GM12878 (cell line): Measurements from ENCODE around the gene FBF1.

Experiments used
- DPF2 ChIP-seq: fragments of 450-650 bp; IDR thresholded peaks from 2 replicates; pipeline ENCODE4 v1.6.1; 2017; ENCODE audit warnings: mild to moderate bottlenecking
- EZH2 ChIP-seq: IDR thresholded peaks from 2 replicates; pipeline ENCODE4 v1.6.1; 2012; ENCODE audit warnings: low read depth, mild to moderate bottlenecking, control low read depth, inconsistent platforms, low read length, borderline replicate concordance; ENCODE audit not compliant: control insufficient read depth
- JUND ChIP-seq: IDR thresholded peaks from 2 replicates; pipeline ENCODE4 v1.6.1; 2012; ENCODE audit warnings: low read depth, mild to moderate bottlenecking, low read length, improper control_type of control experiment, moderate library complexity
- MXI1 ChIP-seq: fragments of 150-350 bp; IDR thresholded peaks from 2 replicates; pipeline ENCODE4 v1.6.1; 2011; ENCODE audit warnings: low read depth, mild to moderate bottlenecking, inconsistent platforms, low read length, improper control_type of control experiment
- POLR2A ChIP-seq: IDR thresholded peaks from 2 replicates; pipeline ENCODE4 v1.6.1; 2011; ENCODE audit warnings: low read depth, mild to moderate bottlenecking, low read length
- RAD21 ChIP-seq: IDR thresholded peaks from 2 replicates; pipeline ENCODE4 v1.6.1; 2011; ENCODE audit warnings: mild to moderate bottlenecking, low read depth, low read length, moderate library complexity; ENCODE audit not compliant: insufficient read depth
- RCOR1 ChIP-seq: conservative IDR thresholded peaks from 2 replicates; pipeline ENCODE4 v1.6.1; 2012; ENCODE audit warnings: low read depth, low read length, improper control_type of control experiment
- TAF1 ChIP-seq: IDR thresholded peaks from 2 replicates; pipeline ENCODE4 v1.6.1; 2011; ENCODE audit warnings: mild to moderate bottlenecking, low read depth, low read length, borderline replicate concordance
- YBX1 ChIP-seq: fragments of 450-650 bp; IDR thresholded peaks from 2 replicates; pipeline ENCODE4 v1.6.1; 2016; ENCODE audit warnings: antibody characterized with exemption
- TF ChIP-seq, protein P1 (sequence below): IDR thresholded peaks from 2 replicates; pipeline ENCODE4 v1.6.1; 2012; ENCODE audit warnings: low read depth, low read length, improper control_type of control experiment
- TF ChIP-seq, protein P2 (sequence below): fragments of 450-650 bp; IDR thresholded peaks from 2 replicates; pipeline ENCODE4 v1.6.1; 2016; ENCODE audit warnings: mild to moderate bottlenecking
- TF ChIP-seq, protein P3 (sequence below), 3 experiments: IDR thresholded peaks in 2 of 3; conservative IDR thresholded peaks in 1 of 3; 2 replicates each; pipeline ENCODE4 v1.5.1; 2011; ENCODE audit warnings: low read depth in 3 of 3, low read length in 3 of 3, mild to moderate bottlenecking in 3 of 3, control low read depth in 2 of 3, moderate library complexity in 2 of 3, inconsistent platforms in 1 of 3, mixed read lengths in 1 of 3; ENCODE audit not compliant: control insufficient read depth in 2 of 3, insufficient read depth in 1 of 3; ENCODE audit errors: extremely low read depth in 1 of 3
- TF ChIP-seq, protein P4 (sequence below): IDR thresholded peaks from 2 replicates; pipeline ENCODE4 v1.6.1; 2012; ENCODE audit warnings: low read depth, low read length, improper control_type of control experiment

DNA sequence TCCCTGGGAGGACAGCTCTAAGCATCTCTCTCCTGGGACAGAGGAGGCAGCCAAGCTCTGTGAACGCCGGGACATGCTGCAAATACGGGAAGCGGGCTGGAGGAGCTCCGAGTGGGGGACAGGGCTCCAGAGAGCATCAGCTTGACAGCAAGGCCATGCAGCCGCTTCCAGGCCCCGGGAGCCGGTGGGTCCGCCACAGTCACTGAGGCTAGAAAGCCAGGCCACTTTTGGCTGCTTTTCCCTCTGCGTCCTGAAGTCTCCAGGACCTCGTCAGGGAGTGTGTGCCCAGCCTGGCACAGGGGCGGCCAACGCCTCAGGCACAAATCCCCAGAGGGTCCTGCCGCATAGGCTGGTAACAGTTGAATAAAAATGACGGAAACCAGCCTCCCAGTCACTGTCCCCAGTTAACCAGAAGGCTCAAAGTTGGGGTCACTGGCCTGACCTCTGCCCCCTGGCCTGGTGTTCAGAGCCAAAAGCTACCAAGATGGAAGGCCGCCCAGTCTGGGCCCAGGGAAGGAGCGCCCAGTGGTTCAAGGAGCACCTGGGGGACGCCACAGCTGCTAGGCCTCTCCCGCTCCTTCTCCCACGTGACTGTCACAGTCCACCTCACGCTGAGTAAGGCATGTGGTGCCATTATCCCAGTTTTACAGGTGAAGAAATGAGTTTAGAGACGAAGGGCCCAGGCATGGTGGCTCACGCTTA is 40.9 kb downstream of the FBF1 start:
- TF ChIP-seq RCOR1, result no peak
- no peak for TF ChIP-seq MXI1
- TF ChIP-seq, protein P1, sequence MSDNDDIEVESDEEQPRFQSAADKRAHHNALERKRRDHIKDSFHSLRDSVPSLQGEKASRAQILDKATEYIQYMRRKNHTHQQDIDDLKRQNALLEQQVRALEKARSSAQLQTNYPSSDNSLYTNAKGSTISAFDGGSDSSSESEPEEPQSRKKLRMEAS, result no peak
- TF ChIP-seq TAF1, result no peak
- TF ChIP-seq RAD21, result no peak
- TF ChIP-seq, protein P2, sequence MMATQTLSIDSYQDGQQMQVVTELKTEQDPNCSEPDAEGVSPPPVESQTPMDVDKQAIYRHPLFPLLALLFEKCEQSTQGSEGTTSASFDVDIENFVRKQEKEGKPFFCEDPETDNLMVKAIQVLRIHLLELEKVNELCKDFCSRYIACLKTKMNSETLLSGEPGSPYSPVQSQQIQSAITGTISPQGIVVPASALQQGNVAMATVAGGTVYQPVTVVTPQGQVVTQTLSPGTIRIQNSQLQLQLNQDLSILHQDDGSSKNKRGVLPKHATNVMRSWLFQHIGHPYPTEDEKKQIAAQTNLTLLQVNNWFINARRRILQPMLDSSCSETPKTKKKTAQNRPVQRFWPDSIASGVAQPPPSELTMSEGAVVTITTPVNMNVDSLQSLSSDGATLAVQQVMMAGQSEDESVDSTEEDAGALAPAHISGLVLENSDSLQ, result no peak
- TF ChIP-seq, protein P3, sequence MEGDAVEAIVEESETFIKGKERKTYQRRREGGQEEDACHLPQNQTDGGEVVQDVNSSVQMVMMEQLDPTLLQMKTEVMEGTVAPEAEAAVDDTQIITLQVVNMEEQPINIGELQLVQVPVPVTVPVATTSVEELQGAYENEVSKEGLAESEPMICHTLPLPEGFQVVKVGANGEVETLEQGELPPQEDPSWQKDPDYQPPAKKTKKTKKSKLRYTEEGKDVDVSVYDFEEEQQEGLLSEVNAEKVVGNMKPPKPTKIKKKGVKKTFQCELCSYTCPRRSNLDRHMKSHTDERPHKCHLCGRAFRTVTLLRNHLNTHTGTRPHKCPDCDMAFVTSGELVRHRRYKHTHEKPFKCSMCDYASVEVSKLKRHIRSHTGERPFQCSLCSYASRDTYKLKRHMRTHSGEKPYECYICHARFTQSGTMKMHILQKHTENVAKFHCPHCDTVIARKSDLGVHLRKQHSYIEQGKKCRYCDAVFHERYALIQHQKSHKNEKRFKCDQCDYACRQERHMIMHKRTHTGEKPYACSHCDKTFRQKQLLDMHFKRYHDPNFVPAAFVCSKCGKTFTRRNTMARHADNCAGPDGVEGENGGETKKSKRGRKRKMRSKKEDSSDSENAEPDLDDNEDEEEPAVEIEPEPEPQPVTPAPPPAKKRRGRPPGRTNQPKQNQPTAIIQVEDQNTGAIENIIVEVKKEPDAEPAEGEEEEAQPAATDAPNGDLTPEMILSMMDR (IDR thresholded peaks at IDR 0.05 in 2 of 3, conservative IDR thresholded peaks at IDR 0.05 in 1 of 3; ENCODE audit: control insufficient read depth in 2 of 3, extremely low read depth in 1 of 3, insufficient read depth in 1 of 3, low read depth in 3 of 3, low read length in 3 of 3), result no peak
- TF ChIP-seq EZH2, result no peak
- TF ChIP-seq, protein P4, sequence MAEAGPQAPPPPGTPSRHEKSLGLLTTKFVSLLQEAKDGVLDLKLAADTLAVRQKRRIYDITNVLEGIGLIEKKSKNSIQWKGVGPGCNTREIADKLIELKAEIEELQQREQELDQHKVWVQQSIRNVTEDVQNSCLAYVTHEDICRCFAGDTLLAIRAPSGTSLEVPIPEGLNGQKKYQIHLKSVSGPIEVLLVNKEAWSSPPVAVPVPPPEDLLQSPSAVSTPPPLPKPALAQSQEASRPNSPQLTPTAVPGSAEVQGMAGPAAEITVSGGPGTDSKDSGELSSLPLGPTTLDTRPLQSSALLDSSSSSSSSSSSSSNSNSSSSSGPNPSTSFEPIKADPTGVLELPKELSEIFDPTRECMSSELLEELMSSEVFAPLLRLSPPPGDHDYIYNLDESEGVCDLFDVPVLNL, result no peak
- TF ChIP-seq JUND, result no peak
- no peak for TF ChIP-seq YBX1
- no peak for TF ChIP-seq DPF2
- TF ChIP-seq POLR2A, result no peak
